Measurements from ENCODE around the gene JMJD8. TPM values are rescaled to one million over a fixed set of nuclear protein-coding genes. Genes with fewer than 3 reads are reported as not detected.

The JMJD8 gene
- total RNA-seq, 1 experiment from 2014 or later, result 81.3 TPM

DNA sequence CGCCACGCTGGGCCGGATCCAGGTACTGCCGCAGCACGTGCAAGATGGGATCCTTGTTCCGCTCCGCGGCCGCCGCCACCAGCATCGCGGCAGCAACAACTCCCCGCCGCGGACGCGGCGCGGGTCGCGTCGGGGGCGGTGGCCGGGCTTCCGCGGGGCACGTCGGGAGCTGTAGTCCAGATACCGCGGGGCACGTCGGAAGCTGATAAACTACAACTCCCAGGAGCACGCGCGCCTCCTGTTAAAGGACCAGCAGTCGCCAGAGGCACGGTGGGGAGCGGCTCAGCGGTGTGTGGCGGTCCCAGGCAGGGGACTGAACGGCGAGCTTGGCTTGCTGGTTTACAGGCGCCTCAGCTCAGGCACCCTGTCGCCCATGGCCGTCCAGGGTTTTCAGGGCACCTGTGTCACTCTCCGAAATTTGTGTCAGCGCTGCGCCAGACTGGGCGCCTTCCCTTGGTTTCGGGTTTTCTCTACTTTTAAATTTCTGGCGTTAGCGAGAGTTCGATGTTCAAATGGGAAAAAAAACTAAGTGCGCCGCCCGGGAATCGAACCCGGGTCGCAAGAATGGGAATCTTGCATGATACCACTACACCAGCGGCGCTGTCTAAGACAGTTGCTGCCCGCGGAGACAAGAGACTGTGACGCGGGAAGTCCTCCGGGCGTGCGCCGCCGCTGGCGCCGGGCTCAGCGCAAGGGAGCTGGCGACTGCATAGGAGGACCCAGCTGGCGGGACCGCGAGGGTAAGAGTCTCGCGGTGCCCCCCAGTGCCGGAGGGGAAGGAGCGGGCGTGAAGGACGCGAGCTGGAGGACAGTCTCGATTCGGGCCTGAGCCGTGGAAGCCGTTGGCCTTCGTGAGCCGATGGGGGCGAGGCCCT is 47.7 kb downstream of the JMJD8 start, which contains the start of gene METTL26:
Gene METTL26, minus strand, starts transcription at position 100 of the 875 bp plus-strand sequence. Its CDS starts 15 bp downstream, at position 85.
- peak; percentile 88 for DNase-seq

DNA sequence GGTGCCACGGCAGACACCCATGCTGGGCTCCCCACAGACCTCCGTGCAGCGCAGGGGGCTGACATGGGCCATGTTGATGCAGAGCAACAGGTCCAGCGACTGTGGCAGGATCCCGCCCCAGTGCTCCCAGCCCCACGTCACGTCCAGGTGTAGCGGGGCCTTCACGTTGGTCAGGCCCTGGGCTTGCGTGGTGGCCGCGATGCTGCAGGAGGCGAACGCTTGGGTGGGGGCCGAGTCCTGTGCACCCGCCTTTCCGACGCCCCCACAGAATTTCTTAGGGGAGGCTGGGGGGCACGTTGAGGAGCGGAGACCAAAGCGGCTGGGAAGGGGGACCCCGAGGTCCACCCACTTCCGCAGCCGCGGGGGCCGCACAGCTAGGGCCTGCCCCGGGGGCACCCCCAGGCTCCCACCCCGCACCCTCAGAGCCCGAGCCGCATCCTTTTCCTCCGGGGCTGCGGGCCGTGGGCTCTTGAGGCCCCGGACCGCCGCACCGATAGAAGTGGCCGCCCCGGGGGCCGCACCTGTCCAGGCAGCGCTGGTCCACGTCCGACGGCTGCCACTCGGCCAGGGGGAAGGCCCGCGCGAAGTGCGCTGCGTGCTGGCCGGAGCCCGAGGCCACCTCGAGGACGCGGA is 48.4 kb downstream of the JMJD8 start:
- Histone ChIP-seq H3K4me1 (ENCODE audit: insufficient read depth, low read length) (peaks cover 3% of the 10 kb centered on the region; the same call in 1 of the 2 replicates), H2AFZ (ENCODE audit: low read length) (peak overlapping the region; percentile 66), H3K9ac (ENCODE audit: low read length) (peak overlapping the region; percentile 83), H3K4me3 (ENCODE audit: low read length) (peak overlapping the region; percentile 90), H4K20me1 (ENCODE audit: low read length) (no peaks in the 10 kb centered on the region), H3F3A (ENCODE audit: low read length, unreplicated experiment) (no peaks in the 10 kb centered on the region), H3K27me3 (ENCODE audit: low read length) (no peaks in the 10 kb centered on the region), H3K27ac (ENCODE audit: low read length) (no peak overlapping the region), H3K9me3 (ENCODE audit: low read length) (no peaks in the 10 kb centered on the region), H3K9me2 (replicated peaks; ENCODE audit: low read length) (no peaks in the 10 kb centered on the region), H3K79me2 (ENCODE audit: low read length) (peaks cover 12% of the 10 kb centered on the region), H3K36me3 (ENCODE audit: low read depth, low read length) (no peaks in the 10 kb centered on the region), H3K4me2 (ENCODE audit: low read length) (peak overlapping the region; percentile 97)
- ATAC-seq, result peak; percentile 16; the same call in 1 of the 2 replicates
- TF ChIP-seq, protein P1, sequence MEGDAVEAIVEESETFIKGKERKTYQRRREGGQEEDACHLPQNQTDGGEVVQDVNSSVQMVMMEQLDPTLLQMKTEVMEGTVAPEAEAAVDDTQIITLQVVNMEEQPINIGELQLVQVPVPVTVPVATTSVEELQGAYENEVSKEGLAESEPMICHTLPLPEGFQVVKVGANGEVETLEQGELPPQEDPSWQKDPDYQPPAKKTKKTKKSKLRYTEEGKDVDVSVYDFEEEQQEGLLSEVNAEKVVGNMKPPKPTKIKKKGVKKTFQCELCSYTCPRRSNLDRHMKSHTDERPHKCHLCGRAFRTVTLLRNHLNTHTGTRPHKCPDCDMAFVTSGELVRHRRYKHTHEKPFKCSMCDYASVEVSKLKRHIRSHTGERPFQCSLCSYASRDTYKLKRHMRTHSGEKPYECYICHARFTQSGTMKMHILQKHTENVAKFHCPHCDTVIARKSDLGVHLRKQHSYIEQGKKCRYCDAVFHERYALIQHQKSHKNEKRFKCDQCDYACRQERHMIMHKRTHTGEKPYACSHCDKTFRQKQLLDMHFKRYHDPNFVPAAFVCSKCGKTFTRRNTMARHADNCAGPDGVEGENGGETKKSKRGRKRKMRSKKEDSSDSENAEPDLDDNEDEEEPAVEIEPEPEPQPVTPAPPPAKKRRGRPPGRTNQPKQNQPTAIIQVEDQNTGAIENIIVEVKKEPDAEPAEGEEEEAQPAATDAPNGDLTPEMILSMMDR (conservative IDR thresholded peaks at IDR 0.05; ENCODE audit: low read depth, low read length), result no peak
- TF ChIP-seq EZH2 (IDR thresholded peaks at IDR 0.05; ENCODE audit: low read length, unreplicated experiment), result no peak
- TF ChIP-seq EZH2phosphoT487 (IDR thresholded peaks at IDR 0.05; ENCODE audit: borderline replicate concordance, low read length), result no peak
- no TSS peak for BruUV-seq (replicated peaks)
- intact Hi-C loops (cut with micrococcal nuclease), result loop anchor here (5.0 kb wide), 1 partner anchor 48 kb away; no protein-coding TSS in a partner anchor
- POLR2A ChIA-PET (ENCODE audit: unreplicated experiment), result interaction anchor here (1.0 kb wide), 1 partner anchor 60 kb away, joined by 4 read pairs; no protein-coding TSS in a partner anchor
- DNase-seq, result no peak
- CTCF ChIA-PET, result interaction anchor here (0.8 kb wide), 1 partner anchor 45 kb away, joined by 3 read pairs; the partner anchor contains the start of gene RAB40C

More for the DNA sequence above, 47.7 kb downstream of the JMJD8 start, which contains the start of gene METTL26:
- Histone ChIP-seq H3K9ac (ENCODE audit: low read length) (peak within 1 kb of the TSS; percentile 83), H3F3A (ENCODE audit: low read length, unreplicated experiment) (no peaks in the 10 kb centered on the region), H3K36me3 (ENCODE audit: low read depth, low read length) (no peaks in the 10 kb centered on the region), H3K9me3 (ENCODE audit: low read length) (no peaks in the 10 kb centered on the region), H3K4me2 (ENCODE audit: low read length) (peak within 1 kb of the TSS; percentile 97), H2AFZ (ENCODE audit: low read length) (peak within 1 kb of the TSS; percentile 66), H3K27me3 (ENCODE audit: low read length) (no peaks in the 10 kb centered on the region), H3K4me3 (ENCODE audit: low read length) (peak within 1 kb of the TSS; percentile 90), H3K79me2 (ENCODE audit: low read length) (peaks cover 12% of the 10 kb centered on the region), H3K9me2 (replicated peaks; ENCODE audit: low read length) (no peaks in the 10 kb centered on the region), H3K4me1 (ENCODE audit: insufficient read depth, low read length) (peaks cover 3% of the 10 kb centered on the region; the same call in 1 of the 2 replicates), H3K27ac (ENCODE audit: low read length) (peak within 1 kb of the TSS; percentile 54), H4K20me1 (ENCODE audit: low read length) (no peaks in the 10 kb centered on the region)
- CTCF ChIA-PET, result interaction anchor here (0.5 to 0.8 kb wide), 2 partner anchors 46 to 109 kb away, joined by 3 read pairs; partner anchors contain the start of gene RAB40C
- TF ChIP-seq EZH2 (IDR thresholded peaks at IDR 0.05; ENCODE audit: low read length, unreplicated experiment) (no peak), EZH2phosphoT487 (IDR thresholded peaks at IDR 0.05; ENCODE audit: borderline replicate concordance, low read length) (no peak)
- TF ChIP-seq, protein P1 (conservative IDR thresholded peaks at IDR 0.05; ENCODE audit: low read depth, low read length), result no peak
- TSS peak; percentile 91 for BruUV-seq (replicated peaks)
- ATAC-seq, result peak; percentile 88
- POLR2A ChIA-PET (ENCODE audit: unreplicated experiment), result interaction anchor here (1.0 kb wide), 1 partner anchor 59 kb away, joined by 4 read pairs; no protein-coding TSS in a partner anchor
- intact Hi-C loops (cut with micrococcal nuclease), result loop anchor here (5.0 kb wide), 1 partner anchor 49 kb away; no protein-coding TSS in a partner anchor

All from PC-3 (cell line).